Mesenchymal stem cell (in vitro differentiated cells and primary cell): ENCODE results near the gene OR52N2. TPM values are rescaled to one million over a fixed set of nuclear protein-coding genes. Genes with fewer than 3 reads are reported as not detected.

Experiments
- DNase-seq: peaks from one replicate; pipeline ENCODE4 v3.0.0-alpha.2; 2013
- H2AFZ ChIP-seq: one replicate; pipeline ENCODE4 v1.6.1; 2013; ENCODE audit warnings: low read depth, mild to moderate bottlenecking, control low read depth, inconsistent platforms, low read length, moderate library complexity
- H2AK5ac ChIP-seq: 2 replicates; pipeline ENCODE4 v1.6.1; 2013; ENCODE audit warnings: low read length, moderate library complexity, mild to moderate bottlenecking, inconsistent platforms; ENCODE audit not compliant: severe bottlenecking
- H2BK120ac ChIP-seq: one replicate; pipeline ENCODE4 v1.6.1; 2013; ENCODE audit warnings: low read depth, mild to moderate bottlenecking, inconsistent platforms, low read length, moderate library complexity
- H2BK12ac ChIP-seq, 2 experiments: one replicate each; pipeline ENCODE4 v1.6.1; 2013; ENCODE audit warnings: inconsistent platforms in 2 of 2, low read length in 2 of 2, mild to moderate bottlenecking in 2 of 2, moderate library complexity in 2 of 2, control low read depth in 1 of 2
- H2BK15ac ChIP-seq: one replicate; pipeline ENCODE4 v1.6.1; 2013; ENCODE audit warnings: mild to moderate bottlenecking, low read depth, inconsistent platforms; ENCODE audit not compliant: poor library complexity, severe bottlenecking
- H2BK5ac ChIP-seq: 2 replicates; pipeline ENCODE4 v1.6.1; 2013; ENCODE audit warnings: low read depth, mild to moderate bottlenecking, low read length, control low read depth, inconsistent platforms; ENCODE audit not compliant: poor library complexity, severe bottlenecking
- H3K14ac ChIP-seq, 2 experiments: one replicate each; pipeline ENCODE4 v1.6.1; 2013; ENCODE audit warnings: inconsistent platforms in 2 of 2, low read length in 2 of 2, control low read depth in 1 of 2, mild to moderate bottlenecking in 1 of 2, moderate library complexity in 1 of 2
- H3K18ac ChIP-seq, 2 experiments: one replicate each; pipeline ENCODE4 v1.6.1; 2013; ENCODE audit warnings: inconsistent platforms in 2 of 2, low read length in 2 of 2, control low read depth in 1 of 2, low read depth in 1 of 2, mild to moderate bottlenecking in 1 of 2
- H3K23ac ChIP-seq, 2 experiments: one replicate each; pipeline ENCODE4 v1.6.1; 2013; ENCODE audit warnings: inconsistent platforms in 2 of 2, low read length in 2 of 2, mild to moderate bottlenecking in 2 of 2, moderate library complexity in 2 of 2, control low read depth in 1 of 2
- H3K27ac ChIP-seq: 2 replicates; pipeline ENCODE4 v1.5.1; 2013; ENCODE audit warnings: mild to moderate bottlenecking, moderate library complexity, low read length, control low read depth, inconsistent platforms; ENCODE audit not compliant: poor library complexity, severe bottlenecking
- H3K27me3 ChIP-seq, 2 experiments: 2 replicates each; pipeline versions ENCODE4 v1.6.1 to v1.7.0; 2013; ENCODE audit warnings: low read length in 2 of 2, mild to moderate bottlenecking in 2 of 2, moderate library complexity in 2 of 2, control low read depth in 1 of 2, inconsistent platforms in 1 of 2; ENCODE audit not compliant: control insufficient read depth in 1 of 2, insufficient read depth in 1 of 2
- H3K36me3 ChIP-seq, 2 experiments: 2 replicates each; pipeline versions ENCODE4 v1.6.1 to v1.7.0; 2013; ENCODE audit warnings: low read length in 2 of 2, control low read depth in 1 of 2, inconsistent platforms in 1 of 2, low read depth in 1 of 2, mild to moderate bottlenecking in 1 of 2; ENCODE audit not compliant: insufficient read depth in 2 of 2, control insufficient read depth in 1 of 2
- H3K4ac ChIP-seq, 2 experiments: one replicate each; pipeline ENCODE4 v1.6.1; 2013; ENCODE audit warnings: inconsistent platforms in 2 of 2, low read length in 2 of 2, mild to moderate bottlenecking in 2 of 2, moderate library complexity in 2 of 2, control low read depth in 1 of 2, low read depth in 1 of 2
- H3K4me1 ChIP-seq: 2 replicates; pipeline ENCODE4 v1.6.1; 2013; ENCODE audit warnings: low read depth, low read length, control low read depth; ENCODE audit not compliant: control insufficient read depth, insufficient read depth
- H3K4me2 ChIP-seq: 2 replicates; pipeline ENCODE4 v1.6.1; 2013; ENCODE audit warnings: low read length, mild to moderate bottlenecking, inconsistent platforms; ENCODE audit not compliant: poor library complexity, severe bottlenecking
- H3K4me3 ChIP-seq, 2 experiments: 2 replicates each; pipeline versions ENCODE4 v1.5.1 to v1.7.0; 2013; ENCODE audit warnings: low read length in 2 of 2, mild to moderate bottlenecking in 2 of 2, control low read depth in 1 of 2, low read depth in 1 of 2; ENCODE audit not compliant: insufficient read depth in 1 of 2
- H3K79me1 ChIP-seq: replicated peaks from 2 replicates; pipeline ENCODE4 v1.6.1; 2013; ENCODE audit warnings: mild to moderate bottlenecking, control low read depth, low read length, inconsistent platforms; ENCODE audit not compliant: poor library complexity, severe bottlenecking
- H3K9ac ChIP-seq: 2 replicates; pipeline ENCODE4 v1.7.0; 2013; ENCODE audit warnings: mild to moderate bottlenecking, low read length, moderate library complexity
- H3K9me3 ChIP-seq: 2 replicates; pipeline ENCODE4 v1.7.0; 2013; ENCODE audit warnings: mild to moderate bottlenecking, low read length; ENCODE audit not compliant: control insufficient read depth
- H4K8ac ChIP-seq: one replicate; pipeline ENCODE4 v1.6.1; 2013; ENCODE audit warnings: inconsistent platforms, mild to moderate bottlenecking, low read length, moderate library complexity
- H4K91ac ChIP-seq: one replicate; pipeline ENCODE4 v1.6.1; 2013; ENCODE audit warnings: mild to moderate bottlenecking, low read length, inconsistent platforms
- WGBS: methylation state at CpG from one replicate; pipeline ENCODE4 v1.1.7; 2013; ENCODE audit warnings: mixed read lengths; 5-methylcytosine and 5-hydroxymethylcytosine counted together
- polyA plus RNA-seq, 2 experiments: library from polyadenylated mRNA; stranded (reverse); fragments of 200-250 nt; gene quantifications; one replicate each; pipeline ENCODE4 v1.2.3, GENCODE V29; 2013

The OR52N2 gene
- not detected for polyA plus RNA-seq (2013, experiment 1 of 2)
- polyA plus RNA-seq (2013, experiment 2 of 2), result not detected

DNA sequence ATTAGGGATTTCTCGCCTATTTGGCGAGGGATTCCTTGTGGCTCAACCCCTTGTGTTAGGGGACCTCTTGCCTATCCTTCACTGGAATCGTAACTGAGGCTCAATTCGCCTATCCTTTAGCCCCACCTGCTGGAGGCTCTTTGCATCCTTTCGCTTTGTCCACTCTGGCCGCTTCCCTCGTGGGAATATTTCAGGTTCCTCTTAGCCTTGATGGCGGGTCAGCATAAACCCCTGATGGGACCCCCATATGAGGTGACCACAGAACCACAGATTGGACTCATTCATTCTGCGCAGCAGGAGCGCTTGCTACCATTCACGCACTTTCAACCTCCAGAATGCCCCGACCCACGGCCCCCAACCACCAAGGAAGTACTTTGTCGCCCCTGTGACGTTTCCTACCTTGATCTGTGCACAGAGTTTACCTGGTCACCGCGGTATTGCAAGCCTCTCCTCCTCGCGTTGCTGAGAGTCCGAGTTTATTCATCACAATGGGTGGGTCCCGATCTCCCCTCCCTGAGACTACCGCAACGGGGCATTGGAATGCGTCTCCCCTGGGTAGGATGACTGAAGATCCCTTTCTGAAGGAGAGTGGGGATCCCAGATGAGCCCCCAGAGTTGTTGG is at the start of gene OR52N2:
Gene OR52N2 (plus strand): TSS at position 425 of the 622 bp plus-strand sequence. CDS start 11,412 bp downstream, outside the sequence.
- H2AK5ac ChIP-seq, result no peak within 1 kb of the TSS
- no peaks in the 10 kb centered on the region for H3K79me1 ChIP-seq
- H2BK12ac ChIP-seq, result no peak within 1 kb of the TSS
- H3K9me3 ChIP-seq, result peaks cover 4% of the 10 kb centered on the region
- peak; percentile 77 for DNase-seq
- no peak within 1 kb of the TSS for H2BK120ac ChIP-seq
- no peak within 1 kb of the TSS for H4K8ac ChIP-seq
- peak within 1 kb of the TSS; percentile 77 for H2BK15ac ChIP-seq
- no peak within 1 kb of the TSS for H3K23ac ChIP-seq
- H3K27me3 ChIP-seq, result peaks cover 4 to 12% of the 10 kb centered on the region in 2 experiments
- H3K18ac ChIP-seq, result peak within 1 kb of the TSS in 1 of 2 experiments; percentile 29
- H3K4me2 ChIP-seq, result peak within 1 kb of the TSS; percentile 90
- no peaks in the 10 kb centered on the region for H3K36me3 ChIP-seq
- peaks cover 3% of the 10 kb centered on the region for H3K4me1 ChIP-seq
- WGBS, result 20% methylated on average over 24 of the region's 24 CpGs
- H3K27ac ChIP-seq, result no peak within 1 kb of the TSS
- no peak within 1 kb of the TSS for H3K4ac ChIP-seq
- peak within 1 kb of the TSS; percentile 50 to 92 for H3K4me3 ChIP-seq
- H2AFZ ChIP-seq, result peak within 1 kb of the TSS; percentile 48
- peak within 1 kb of the TSS in 1 of 2 experiments; percentile 45 for H3K14ac ChIP-seq
- H3K9ac ChIP-seq, result peak within 1 kb of the TSS; percentile 86
- peak within 1 kb of the TSS; percentile 21 for H4K91ac ChIP-seq
- H2BK5ac ChIP-seq, result no peak within 1 kb of the TSS

DNA sequence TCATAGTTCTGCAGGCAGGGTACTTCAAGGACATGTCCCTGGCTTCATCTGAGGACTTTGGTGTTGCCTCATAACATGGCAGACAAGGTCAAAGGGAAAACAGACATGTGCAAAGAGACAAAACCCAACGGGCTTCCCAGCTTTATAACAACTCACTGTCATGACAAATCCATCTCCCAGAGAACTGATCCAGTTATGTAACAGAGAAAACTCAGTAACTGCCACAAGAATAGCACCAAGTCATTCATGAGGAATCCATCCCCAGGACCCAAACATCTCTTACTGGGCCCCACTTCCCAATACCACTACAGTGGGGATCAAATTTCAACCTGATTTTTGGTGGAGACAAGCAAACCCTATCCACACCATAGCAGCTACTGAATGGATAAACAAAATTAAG is 41.7 kb upstream of the OR52N2 start:
- H2BK5ac ChIP-seq, result no peak overlapping the region
- no peak overlapping the region for H2BK12ac ChIP-seq
- no peak overlapping the region for H3K27ac ChIP-seq
- H4K8ac ChIP-seq, result no peak overlapping the region
- 64% methylated on average over 1 of the region's 1 CpG for WGBS
- no peak overlapping the region for H2BK15ac ChIP-seq
- H3K4me2 ChIP-seq, result no peak overlapping the region
- no peak overlapping the region for H3K14ac ChIP-seq
- no peak overlapping the region for H4K91ac ChIP-seq
- no peak overlapping the region for H3K18ac ChIP-seq
- no peak for DNase-seq
- H2BK120ac ChIP-seq, result no peak overlapping the region
- H3K23ac ChIP-seq, result no peak overlapping the region
- H3K4me3 ChIP-seq, result no peak overlapping the region
- no peaks in the 10 kb centered on the region for H3K79me1 ChIP-seq
- no peak overlapping the region for H3K9ac ChIP-seq
- H3K9me3 ChIP-seq, result no peaks in the 10 kb centered on the region
- no peaks in the 10 kb centered on the region for H3K4me1 ChIP-seq
- H3K36me3 ChIP-seq, result no peaks in the 10 kb centered on the region
- no peak overlapping the region for H2AK5ac ChIP-seq
- H2AFZ ChIP-seq, result no peak overlapping the region
- no peaks in the 10 kb centered on the region for H3K27me3 ChIP-seq
- H3K4ac ChIP-seq, result no peak overlapping the region

DNA sequence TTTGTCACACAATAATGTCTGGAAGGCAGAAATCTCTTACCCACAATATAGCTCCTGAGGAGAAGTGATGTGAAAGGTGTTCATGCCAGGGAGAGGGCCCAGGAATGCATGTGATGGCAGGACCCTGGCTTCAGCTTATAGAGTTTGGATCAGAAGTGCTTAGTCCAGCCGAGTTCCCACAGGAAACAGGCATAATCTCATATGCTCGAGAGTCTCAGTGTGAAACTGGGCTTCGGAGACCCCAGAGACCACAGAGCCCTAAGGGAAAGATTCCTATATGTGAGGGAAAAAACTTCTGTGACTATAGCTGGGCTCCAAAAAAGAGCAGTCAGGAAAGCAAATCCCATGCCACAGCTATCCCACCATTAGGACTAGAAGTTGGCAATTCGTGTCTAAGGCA is 25.5 kb upstream of the OR52N2 start, which contains the start of gene OR52N5:
Gene OR52N5 (minus strand): TSS at position 101 of the 400 bp plus-strand sequence. CDS start 4,721 bp downstream, outside the sequence.
- WGBS, result 33% methylated on average over 3 of the region's 4 CpGs
- H3K4me3 ChIP-seq, result no peak within 1 kb of the TSS
- no peak within 1 kb of the TSS for H2BK5ac ChIP-seq
- H3K4ac ChIP-seq, result no peak within 1 kb of the TSS
- H3K79me1 ChIP-seq, result no peaks in the 10 kb centered on the region
- no peak within 1 kb of the TSS for H3K9ac ChIP-seq
- no peaks in the 10 kb centered on the region for H3K36me3 ChIP-seq
- no peak within 1 kb of the TSS for H2AK5ac ChIP-seq
- no peak within 1 kb of the TSS for H2BK15ac ChIP-seq
- H3K23ac ChIP-seq, result no peak within 1 kb of the TSS
- no peaks in the 10 kb centered on the region for H3K27me3 ChIP-seq
- H2BK120ac ChIP-seq, result no peak within 1 kb of the TSS
- no peak within 1 kb of the TSS for H3K27ac ChIP-seq
- no peak within 1 kb of the TSS for H3K18ac ChIP-seq
- no peaks in the 10 kb centered on the region for H3K4me1 ChIP-seq
- no peaks in the 10 kb centered on the region for H3K9me3 ChIP-seq
- H4K8ac ChIP-seq, result no peak within 1 kb of the TSS
- no peak within 1 kb of the TSS for H4K91ac ChIP-seq
- no peak within 1 kb of the TSS for H3K14ac ChIP-seq
- H2BK12ac ChIP-seq, result no peak within 1 kb of the TSS
- H3K4me2 ChIP-seq, result no peak within 1 kb of the TSS
- H2AFZ ChIP-seq, result no peak within 1 kb of the TSS
- no peak for DNase-seq

DNA sequence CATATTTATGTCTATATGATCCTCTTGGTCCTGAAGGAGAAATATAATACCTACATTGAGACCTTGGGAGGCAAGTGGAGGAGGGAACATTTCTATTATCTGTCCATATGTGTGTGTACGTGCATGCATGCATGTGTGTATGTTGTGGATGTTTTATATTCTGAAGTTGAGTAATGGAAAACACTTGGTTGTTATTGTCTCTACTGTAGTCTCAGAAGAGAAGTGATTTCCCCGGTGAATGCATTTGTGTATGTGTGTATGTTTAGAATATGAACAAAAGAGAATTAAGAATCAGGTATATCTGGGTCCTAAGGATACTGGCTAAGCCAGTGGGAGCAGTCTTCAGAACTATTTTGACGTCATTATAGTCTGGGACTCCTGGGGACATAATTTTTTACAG is 17.6 kb upstream of the OR52N2 start, which contains the start of gene OR52N1:
Gene OR52N1 (minus strand): TSS at position 101 of the 400 bp plus-strand sequence. CDS start 2,449 bp downstream, outside the sequence.
- H2AK5ac ChIP-seq, result no peak within 1 kb of the TSS
- WGBS, result 65% methylated on average over 2 of the region's 3 CpGs
- H3K9me3 ChIP-seq, result peaks cover 2% of the 10 kb centered on the region
- no peak within 1 kb of the TSS for H3K4me3 ChIP-seq
- H3K27me3 ChIP-seq, result no peaks in the 10 kb centered on the region
- H3K14ac ChIP-seq, result no peak within 1 kb of the TSS
- no peak within 1 kb of the TSS for H3K18ac ChIP-seq
- H3K4ac ChIP-seq, result no peak within 1 kb of the TSS
- H2BK5ac ChIP-seq, result no peak within 1 kb of the TSS
- H3K9ac ChIP-seq, result no peak within 1 kb of the TSS
- H3K23ac ChIP-seq, result no peak within 1 kb of the TSS
- no peak within 1 kb of the TSS for H2AFZ ChIP-seq
- H2BK15ac ChIP-seq, result no peak within 1 kb of the TSS
- H3K27ac ChIP-seq, result no peak within 1 kb of the TSS
- no peak within 1 kb of the TSS for H4K91ac ChIP-seq
- H2BK120ac ChIP-seq, result no peak within 1 kb of the TSS
- no peak within 1 kb of the TSS for H3K4me2 ChIP-seq
- no peak within 1 kb of the TSS for H4K8ac ChIP-seq
- no peaks in the 10 kb centered on the region for H3K4me1 ChIP-seq
- no peak within 1 kb of the TSS for H2BK12ac ChIP-seq
- DNase-seq, result no peak
- no peaks in the 10 kb centered on the region for H3K36me3 ChIP-seq
- H3K79me1 ChIP-seq, result no peaks in the 10 kb centered on the region
